H1 (cell line): ENCODE results near the gene ZBTB42. TPM values are rescaled to one million over a fixed set of nuclear protein-coding genes. Genes with fewer than 3 reads are reported as not detected.

ENCODE experiments used
- CTCF ChIA-PET: fragments of 300-600 bp; sonication (Branson Sonifier 250); formaldehyde crosslinking; loops from one replicate; lab custom pipeline; 2021; ENCODE audit not compliant: partially characterized antibody; lab: Charles Lee
- POLR2A ChIA-PET: fragments of 300-600 bp; sonication (Branson Sonifier 250); formaldehyde crosslinking; loops from one replicate; lab custom pipeline; 2021; ENCODE audit warnings: inconsistent platforms; ENCODE audit not compliant: partially characterized antibody; lab: Charles Lee
- DNase-seq, 2 experiments: peaks; one replicate each; pipeline versions ENCODE4 v3.0.0 to v3.0.0-alpha.2; 2010 to 2022; ENCODE audit warnings: low spot score in 2 of 2, low read depth in 1 of 2, mixed read lengths in 1 of 2
- FAIRE-seq: peaks from 2 replicates; lab custom pipeline; 2011; peaks lifted over from hg19 to GRCh38; lab: Jason Lieb, UNC
- H2AFZ ChIP-seq: 2 replicates; pipeline ENCODE4 v1.8.1; 2012; ENCODE audit warnings: low read length, inconsistent platforms
- H2AK5ac ChIP-seq: 2 replicates; pipeline ENCODE4 v1.6.1; 2013; ENCODE audit warnings: low read depth, low read length
- H2BK120ac ChIP-seq: replicated peaks from 2 replicates; pipeline ENCODE3; 2013; ENCODE audit warnings: low read depth, low read length, inconsistent platforms
- H2BK12ac ChIP-seq: 2 replicates; pipeline ENCODE4 v1.6.1; 2013; ENCODE audit warnings: low read depth, low read length
- H2BK15ac ChIP-seq: 2 replicates; pipeline ENCODE4 v1.6.1; 2013; ENCODE audit warnings: low read length
- H2BK20ac ChIP-seq: 2 replicates; pipeline ENCODE4 v1.6.1; 2013; ENCODE audit warnings: low read length
- H2BK5ac ChIP-seq: 2 replicates; pipeline ENCODE4 v1.6.1; 2013; ENCODE audit warnings: low read depth, low read length
- H3K14ac ChIP-seq: 2 replicates; pipeline ENCODE4 v1.6.1; 2013; ENCODE audit warnings: inconsistent platforms; ENCODE audit not compliant: insufficient read length
- H3K18ac ChIP-seq: 2 replicates; pipeline ENCODE4 v1.6.1; 2013; ENCODE audit warnings: low read length; ENCODE audit errors: extremely low read depth
- H3K23ac ChIP-seq: 2 replicates; pipeline ENCODE4 v1.6.1; 2013; ENCODE audit warnings: inconsistent platforms; ENCODE audit not compliant: insufficient read length
- H3K23me2 ChIP-seq: 2 replicates; pipeline ENCODE4 v1.6.1; 2013; ENCODE audit warnings: low read depth, low read length
- H3K27ac ChIP-seq: 2 replicates; pipeline ENCODE4 v1.6.1; 2011; ENCODE audit warnings: low read depth, low read length, inconsistent platforms
- H3K27me3 ChIP-seq, 4 experiments: replicated peaks in 1 of 4; 1 replicate in 1 of 4; 2 replicates in 3 of 4; pipeline versions ENCODE4 v1.6.1 to v1.8.1; 2011 to 2013; ENCODE audit warnings: low read length in 3 of 4, mild to moderate bottlenecking in 3 of 4, inconsistent platforms in 2 of 4, mixed read lengths in 2 of 4, moderate library complexity in 1 of 4; ENCODE audit not compliant: control insufficient read depth in 3 of 4, insufficient read depth in 3 of 4; ENCODE audit errors: extremely low read depth in 1 of 4
- H3K36me3 ChIP-seq, 4 experiments: 2 replicates each; pipeline versions ENCODE4 v1.6.1 to v1.8.1; 2011 to 2013; ENCODE audit warnings: mild to moderate bottlenecking in 4 of 4, low read length in 3 of 4, moderate library complexity in 2 of 4, control low read depth in 1 of 4, inconsistent platforms in 1 of 4; ENCODE audit not compliant: insufficient read depth in 4 of 4, control insufficient read depth in 2 of 4
- H3K4ac ChIP-seq: replicated peaks from 2 replicates; pipeline ENCODE3; 2013; ENCODE audit warnings: low read length, low read depth, mixed read lengths, inconsistent platforms; ENCODE audit not compliant: insufficient read length
- H3K4me1 ChIP-seq, 4 experiments: replicated peaks in 1 of 4; 1 replicate in 1 of 4; 2 replicates in 3 of 4; pipeline versions ENCODE4 v1.6.1 to v1.8.1; 2011 to 2013; ENCODE audit warnings: low read length in 3 of 4, inconsistent platforms in 2 of 4, mixed read lengths in 1 of 4; ENCODE audit not compliant: insufficient read depth in 4 of 4, control insufficient read depth in 3 of 4
- H3K4me2 ChIP-seq, 2 experiments: 2 replicates each; pipeline versions ENCODE4 v1.6.1 to v1.8.1; 2011 to 2013; ENCODE audit warnings: low read depth in 2 of 2, low read length in 2 of 2, control low read depth in 1 of 2, inconsistent platforms in 1 of 2, mild to moderate bottlenecking in 1 of 2; ENCODE audit not compliant: insufficient read depth in 1 of 2
- H3K4me3 ChIP-seq, 4 experiments: fragments of 200-600, 300-600 bp in 1 of 4; sonication (generic), shearing (Covaris generic), sonication (Bioruptor Twin) in 1 of 4; 2 replicates each; pipeline versions ENCODE4 v1.5.1 to v1.8.1; 2011 to 2016; ENCODE audit warnings: low read length in 4 of 4, low read depth in 3 of 4, control low read depth in 2 of 4, inconsistent platforms in 2 of 4, mild to moderate bottlenecking in 2 of 4, mixed read lengths in 1 of 4, moderate library complexity in 1 of 4; ENCODE audit not compliant: insufficient read depth in 2 of 4; ENCODE audit errors: extremely low read depth in 1 of 4
- H3K56ac ChIP-seq: replicated peaks from 2 replicates; pipeline ENCODE3; 2013; ENCODE audit warnings: low read depth, mild to moderate bottlenecking, mixed read lengths, low read length, inconsistent platforms; ENCODE audit not compliant: insufficient read length
- H3K79me1 ChIP-seq: 2 replicates; pipeline ENCODE4 v1.6.1; 2013; ENCODE audit warnings: low read depth, low read length, control low read depth
- H3K79me2 ChIP-seq, 2 experiments: 2 replicates each; pipeline versions ENCODE4 v1.6.1 to v1.8.1; 2012 to 2013; ENCODE audit warnings: low read length in 2 of 2, mild to moderate bottlenecking in 2 of 2, inconsistent platforms in 1 of 2; ENCODE audit not compliant: insufficient read depth in 2 of 2, control insufficient read depth in 1 of 2
- H3K9ac ChIP-seq, 4 experiments: replicated peaks in 1 of 4; 1 replicate in 1 of 4; 2 replicates in 3 of 4; pipeline versions ENCODE4 v1.6.1 to v1.8.1; 2011 to 2013; ENCODE audit warnings: low read depth in 3 of 4, low read length in 3 of 4, control low read depth in 2 of 4, mild to moderate bottlenecking in 2 of 4, moderate library complexity in 2 of 4, inconsistent platforms in 1 of 4; ENCODE audit errors: extremely low read depth in 1 of 4
- H3K9me3 ChIP-seq, 2 experiments: 2 replicates each; pipeline versions ENCODE4 v1.6.1 to v1.8.1; 2012 to 2013; ENCODE audit warnings: mild to moderate bottlenecking in 2 of 2, moderate library complexity in 2 of 2, control low read depth in 1 of 2, inconsistent platforms in 1 of 2, low read depth in 1 of 2, low read length in 1 of 2, mixed read lengths in 1 of 2; ENCODE audit not compliant: insufficient read depth in 2 of 2
- H4K20me1 ChIP-seq, 2 experiments: replicated peaks in 1 of 2; 2 replicates each; pipeline versions ENCODE3 to v1.8.1; 2011 to 2013; ENCODE audit warnings: inconsistent platforms in 2 of 2, low read length in 2 of 2, mild to moderate bottlenecking in 1 of 2; ENCODE audit not compliant: insufficient read depth in 2 of 2, control insufficient read depth in 1 of 2
- H4K5ac ChIP-seq: 2 replicates; pipeline ENCODE4 v1.6.1; 2013; ENCODE audit warnings: low read length, low read depth, mixed read lengths, inconsistent platforms; ENCODE audit not compliant: insufficient read length
- H4K8ac ChIP-seq: 2 replicates; pipeline ENCODE4 v1.8.0; 2013; ENCODE audit warnings: mild to moderate bottlenecking, moderate library complexity, low read length, inconsistent platforms; ENCODE audit not compliant: insufficient read depth; ENCODE audit errors: extremely low read depth
- H4K91ac ChIP-seq: replicated peaks from 2 replicates; pipeline ENCODE3; 2013; ENCODE audit warnings: low read length, mixed read lengths, inconsistent platforms; ENCODE audit not compliant: insufficient read length
- CHD2 ChIP-seq: IDR thresholded peaks from 2 replicates; pipeline ENCODE4 v1.6.1; 2012; ENCODE audit warnings: low read length, improper control_type of control experiment
- PHF8 ChIP-seq: fragments of 200-600 bp; sonication (generic); conservative IDR thresholded peaks from 2 replicates; pipeline ENCODE4 v1.7.1; 2012; ENCODE audit warnings: low read depth, mild to moderate bottlenecking, inconsistent platforms, low read length, moderate library complexity
- RAD21 ChIP-seq, 2 experiments: IDR thresholded peaks in 1 of 2; conservative IDR thresholded peaks in 1 of 2; 2 replicates each; pipeline ENCODE4 v1.6.1; 2011; ENCODE audit warnings: low read depth in 2 of 2, low read length in 2 of 2, improper control_type of control experiment in 1 of 2, inconsistent platforms in 1 of 2, mild to moderate bottlenecking in 1 of 2, moderate library complexity in 1 of 2
- RXRA ChIP-seq: IDR thresholded peaks from 2 replicates; pipeline ENCODE4 v1.6.1; 2011; ENCODE audit warnings: low read depth, mild to moderate bottlenecking, low read length, moderate library complexity; ENCODE audit not compliant: insufficient read depth
- SIN3A ChIP-seq, 2 experiments: IDR thresholded peaks in 1 of 2; conservative IDR thresholded peaks in 1 of 2; 2 replicates each; pipeline ENCODE4 v1.6.1; 2011 to 2012; ENCODE audit warnings: low read length in 2 of 2, improper control_type of control experiment in 1 of 2, low read depth in 1 of 2, mild to moderate bottlenecking in 1 of 2
- TAF1 ChIP-seq: IDR thresholded peaks from 2 replicates; pipeline ENCODE4 v1.6.1; 2011; ENCODE audit warnings: mild to moderate bottlenecking, low read depth, low read length
- WGBS, 2 experiments: shearing (Covaris generic) in 1 of 2; methylation state at CpG; one replicate each; pipeline versions ENCODE4 v1.1.6 to v1.1.7; 2013 to 2015; ENCODE audit warnings: low lambda C conversion rate in 2 of 2, mixed read lengths in 2 of 2, inconsistent platforms in 1 of 2, low coverage in 1 of 2, missing lambda C conversion rate in 1 of 2; ENCODE audit not compliant: insufficient replicate concordance in 2 of 2, insufficient coverage in 1 of 2, insufficient read length in 1 of 2; ENCODE audit errors: extremely low coverage in 1 of 2, missing lambda C conversion rate in 1 of 2; 5-methylcytosine and 5-hydroxymethylcytosine counted together
- polyA plus RNA-seq, 7 experiments: library from polyadenylated mRNA; depleted of rRNA in 3 of 7; stranded (reverse) in 5 of 7; unstranded in 2 of 7; fragments of >200 nt in 5 of 7; fragments of 200-250 nt in 2 of 7; gene quantifications; 1 replicate in 5 of 7; 2 replicates in 1 of 7; 4 replicates in 1 of 7; pipeline versions ENCODE4 v1.2.1 to v1.2.3, GENCODE V29; 2011 to 2013; ENCODE audit warnings: missing spikeins in 2 of 7, mixed read lengths in 2 of 7
- total RNA-seq: library from RNA; stranded (reverse); fragmentation: NEBNext Ultra II Directional; extraction: Animal tissue kit (Norgen Biotek cat#: 25700); gene quantifications from 2 replicates; pipeline ENCODE4 v1.2.1, GENCODE V29; 2021

Gene ZBTB42
- total and polyA plus RNA-seq, 2 of the 8 experiments (the other 6 are each of a cell fraction or from before 2014, with no cell fraction given) = 2.8 to 3.1 TPM

GRCh38 chr14:104827177-104828055 is 26.5 kb downstream of the ZBTB42 start:
- DNase-seq (peak; percentile 58 to 89), FAIRE-seq (peak; percentile 57)
- Histone ChIP-seq H4K8ac (peak overlapping the region; percentile 71; the same call in 1 of the 2 replicates), H2AFZ (no peak overlapping the region), H3K4me1 (peaks cover 0 to 7% (median 5%) of the 10 kb centered on the region in 4 experiments; a peak in 4 of 7 replicates), H3K18ac (no peak overlapping the region; the same call in none of the 2 replicates), H2AK5ac (no peak overlapping the region), H3K27me3 (peaks cover 0 to 26% (median 19%) of the 10 kb centered on the region in 4 experiments; a peak in 6 of 7 replicates), H2BK15ac (peak overlapping the region; percentile 61; the same call in 1 of the 2 replicates), H3K79me1 (no peaks in the 10 kb centered on the region), H3K9me3 (no peaks in the 10 kb centered on the region), H3K9ac (no peak overlapping the region), H3K4me2 (peak overlapping the region; percentile 65 to 75), H2BK20ac (no peak overlapping the region; the same call in 1 of the 2 replicates), H2BK5ac (0 out of 2 replicates have a peak overlapping the region, but pooled peaks have one; percentile 24), H3K4ac (no peak overlapping the region), H4K20me1 (peaks cover 0 to 8% of the 10 kb centered on the region in 2 experiments), H3K23ac (no peak overlapping the region), H4K5ac (no peak overlapping the region), H3K4me3 (peak overlapping the region; percentile 25 to 57 (median 38)), H3K56ac (no peak overlapping the region), H2BK12ac (peak overlapping the region; percentile 39; the same call in 1 of the 2 replicates), H3K14ac (no peak overlapping the region), H4K91ac (no peak overlapping the region), H3K23me2 (peaks cover 21% of the 10 kb centered on the region; the same call in 1 of the 2 replicates), H3K36me3 (no peaks in the 10 kb centered on the region), H3K79me2 (no peaks in the 10 kb centered on the region), H2BK120ac (no peak overlapping the region), H3K27ac (no peak overlapping the region)
- CTCF ChIA-PET = interaction anchor here (0.6 to 4.1 kb wide), 35 partner anchors 9 to 690 kb away, joined by 3 to 40 read pairs (median 4); partner anchors contain the start of genes CEP170B and SIVA1
- WGBS, 2 experiments = 3% methylated on average over 28 of the region's 39 CpGs; no CpG with 5 or more reads in 1 of the 2 experiments
- POLR2A ChIA-PET = interaction anchor here (0.8 to 3.3 kb wide), 8 partner anchors 13 to 75 kb away, joined by 3 to 15 read pairs (median 6); partner anchors contain the start of genes CEP170B and SIVA1
- TF ChIP-seq RAD21 (IDR thresholded peaks at IDR 0.05 in 1 of 2, conservative IDR thresholded peaks at IDR 0.05 in 1 of 2; ENCODE audit: low read depth in 2 of 2, low read length in 2 of 2) = peak; percentile 70 to 79
- TF ChIP-seq TAF1 = no peak
- 0 out of 2 replicates have a peak, but pooled peaks have one; percentile 34 for TF ChIP-seq CHD2
- 0 out of 2 replicates have a peak, but pooled peaks have one; percentile 27 for TF ChIP-seq PHF8
- 0 out of 4 replicates have a peak, but pooled peaks of 1 of the 2 experiments have one; percentile 55 for TF ChIP-seq SIN3A (conservative IDR thresholded peaks at IDR 0.05 in 1 of 2, IDR thresholded peaks at IDR 0.05 in 1 of 2; ENCODE audit: low read depth in 1 of 2, low read length in 2 of 2)
- no peak for TF ChIP-seq RXRA
